Astrocyte (in vitro differentiated cells and primary cell): ENCODE data around the gene SNX10. TPM values are rescaled to one million over a fixed set of nuclear protein-coding genes. Genes with fewer than 3 reads are reported as not detected.

Experiments used
- DNase-seq: peaks from one replicate; pipeline ENCODE4 v3.0.0-alpha.2; 2010; ENCODE audit warnings: low read depth
- FAIRE-seq: peaks from 2 replicates; lab custom pipeline; 2011; peaks lifted over from hg19 to GRCh38; lab: Jason Lieb, UNC
- H2AFZ ChIP-seq: 2 replicates; pipeline ENCODE4 v1.6.0; 2012; ENCODE audit warnings: low read depth, low read length, inconsistent platforms
- H3K27ac ChIP-seq: 2 replicates; pipeline ENCODE4 v1.5.1; 2011; ENCODE audit warnings: low read depth, low read length, inconsistent platforms
- H3K27me3 ChIP-seq: 2 replicates; pipeline ENCODE4 v1.6.0; 2011; ENCODE audit warnings: low read length, inconsistent platforms; ENCODE audit not compliant: insufficient read depth
- H3K36me3 ChIP-seq: 2 replicates; pipeline ENCODE4 v1.5.1; 2011; ENCODE audit warnings: low read length, inconsistent platforms; ENCODE audit not compliant: insufficient read depth
- H3K4me1 ChIP-seq: 2 replicates; pipeline ENCODE4 v1.5.1; 2011; ENCODE audit warnings: low read length, inconsistent platforms; ENCODE audit not compliant: insufficient read depth
- H3K4me2 ChIP-seq: 2 replicates; pipeline ENCODE4 v1.6.0; 2012; ENCODE audit warnings: low read length, inconsistent platforms
- H3K4me3 ChIP-seq: 2 replicates; pipeline ENCODE4 v1.5.1; 2011; ENCODE audit warnings: low read depth, mild to moderate bottlenecking, low read length, inconsistent platforms; ENCODE audit not compliant: insufficient read depth
- H3K79me2 ChIP-seq: 2 replicates; pipeline ENCODE4 v1.6.0; 2012; ENCODE audit warnings: mild to moderate bottlenecking, low read length, inconsistent platforms; ENCODE audit not compliant: insufficient read depth
- H3K9ac ChIP-seq: 2 replicates; pipeline ENCODE4 v1.6.0; 2012; ENCODE audit warnings: mild to moderate bottlenecking, low read length, inconsistent platforms
- H3K9me3 ChIP-seq: 2 replicates; pipeline ENCODE4 v1.5.1; 2012; ENCODE audit warnings: low read depth, mild to moderate bottlenecking, low read length, inconsistent platforms; ENCODE audit not compliant: insufficient read depth
- H4K20me1 ChIP-seq: 2 replicates; pipeline ENCODE4 v1.6.0; 2012; ENCODE audit warnings: low read length, inconsistent platforms; ENCODE audit not compliant: insufficient read depth
- H3K27ac Mint-ChIP-seq: one replicate; pipeline ENCODE4 v1.8.0; 2021; ENCODE audit warnings: mild to moderate bottlenecking, mixed read lengths; ENCODE audit not compliant: unreplicated experiment
- H3K27me3 Mint-ChIP-seq: one replicate; pipeline ENCODE4 v1.8.0; 2021; ENCODE audit warnings: low read depth, mixed read lengths; ENCODE audit not compliant: unreplicated experiment
- H3K36me3 Mint-ChIP-seq: one replicate; pipeline ENCODE4 v1.8.0; 2021; ENCODE audit warnings: low read depth, mixed read lengths; ENCODE audit not compliant: unreplicated experiment
- H3K4me1 Mint-ChIP-seq: one replicate; pipeline ENCODE4 v1.8.0; 2021; ENCODE audit warnings: low read depth, mixed read lengths; ENCODE audit not compliant: unreplicated experiment
- H3K4me3 Mint-ChIP-seq: one replicate; pipeline ENCODE4 v1.8.0; 2021; ENCODE audit warnings: mild to moderate bottlenecking, moderate library complexity, mixed read lengths; ENCODE audit not compliant: unreplicated experiment
- H3K9me3 Mint-ChIP-seq: one replicate; pipeline ENCODE4 v1.8.0; 2021; ENCODE audit warnings: mild to moderate bottlenecking, mixed read lengths; ENCODE audit not compliant: unreplicated experiment
- CTCF ChIP-seq: IDR thresholded peaks from 2 replicates; pipeline ENCODE4 v1.5.1; 2011; ENCODE audit warnings: low read depth, mild to moderate bottlenecking, inconsistent platforms, low read length, moderate library complexity; ENCODE audit not compliant: insufficient read depth
- EZH2 ChIP-seq: IDR thresholded peaks from 2 replicates; pipeline ENCODE4 v1.6.1; 2012; ENCODE audit warnings: mild to moderate bottlenecking, low read length, inconsistent platforms; ENCODE audit not compliant: insufficient read depth
- total RNA-seq: library from RNA; stranded (reverse); gene quantifications from 2 replicates; pipeline ENCODE4 v1.2.1, GENCODE V29; 2021

The SNX10 gene
- total RNA-seq, 1 donor from 2014 or later: 5.4 TPM

- no peaks in the 10 kb centered on the region for H4K20me1 ChIP-seq
- TF ChIP-seq CTCF (no peak), EZH2 (no peak)
- Mint-ChIP-seq H3K27ac (no peak overlapping the region), H3K36me3 (peaks cover 5% of the 10 kb centered on the region), H3K4me3 (no peak overlapping the region), H3K27me3 (peaks cover 4% of the 10 kb centered on the region), H3K9me3 (peaks cover 5% of the 10 kb centered on the region), H3K4me1 (peaks cover 10% of the 10 kb centered on the region)
- H3K9me3 ChIP-seq: no peaks in the 10 kb centered on the region
- no peak overlapping the region for H3K4me3 ChIP-seq
- H3K36me3 ChIP-seq: no peaks in the 10 kb centered on the region
- H3K4me2 ChIP-seq: no peak overlapping the region
- H2AFZ ChIP-seq: no peak overlapping the region
- no peak overlapping the region for H3K27ac ChIP-seq
- H3K9ac ChIP-seq: no peak overlapping the region
- DNase-seq (no peak), FAIRE-seq (no peak)
- no peaks in the 10 kb centered on the region for H3K27me3 ChIP-seq
- no peaks in the 10 kb centered on the region for H3K79me2 ChIP-seq
- no peaks in the 10 kb centered on the region for H3K4me1 ChIP-seq
Measured at GRCh38 chr7:26331113-26331512, 39.5 kb downstream of the SNX10 start.

- Histone ChIP-seq H3K79me2 (no peaks in the 10 kb centered on the region), H3K36me3 (no peaks in the 10 kb centered on the region), H3K27me3 (no peaks in the 10 kb centered on the region), H4K20me1 (no peaks in the 10 kb centered on the region), H3K9ac (no peak overlapping the region), H3K4me2 (no peak overlapping the region), H3K27ac (no peak overlapping the region), H3K4me1 (no peaks in the 10 kb centered on the region), H3K9me3 (no peaks in the 10 kb centered on the region), H3K4me3 (no peak overlapping the region), H2AFZ (no peak overlapping the region)
- Mint-ChIP-seq H3K36me3 (peaks cover 5% of the 10 kb centered on the region), H3K9me3 (peaks cover 5% of the 10 kb centered on the region), H3K4me3 (no peak overlapping the region), H3K4me1 (peaks cover 9% of the 10 kb centered on the region), H3K27me3 (peaks cover 4% of the 10 kb centered on the region), H3K27ac (no peak overlapping the region)
- TF ChIP-seq EZH2 (no peak), CTCF (no peak)
- FAIRE-seq (no peak), DNase-seq (no peak)
Measured at GRCh38 chr7:26331789-26332188, 40.1 kb downstream of the SNX10 start.

- H3K36me3 ChIP-seq: no peaks in the 10 kb centered on the region
- Mint-ChIP-seq H3K36me3 (peaks cover 5% of the 10 kb centered on the region), H3K4me1 (peaks cover 9% of the 10 kb centered on the region), H3K27me3 (peaks cover 2% of the 10 kb centered on the region), H3K27ac (no peak overlapping the region), H3K9me3 (peaks cover 5% of the 10 kb centered on the region), H3K4me3 (no peak overlapping the region)
- H3K79me2 ChIP-seq: no peaks in the 10 kb centered on the region
- no peaks in the 10 kb centered on the region for H4K20me1 ChIP-seq
- no peak overlapping the region for H3K4me3 ChIP-seq
- no peaks in the 10 kb centered on the region for H3K27me3 ChIP-seq
- no peak overlapping the region for H3K4me2 ChIP-seq
- H3K9me3 ChIP-seq: no peaks in the 10 kb centered on the region
- H3K9ac ChIP-seq: no peak overlapping the region
- no peaks in the 10 kb centered on the region for H3K4me1 ChIP-seq
- no peak for TF ChIP-seq CTCF
- TF ChIP-seq EZH2: no peak
- no peak overlapping the region for H3K27ac ChIP-seq
- H2AFZ ChIP-seq: no peak overlapping the region
- FAIRE-seq (no peak), DNase-seq (no peak)
Measured at GRCh38 chr7:26332698-26333097, 41.0 kb downstream of the SNX10 start.
